Subcutaneous abdominal adipose tissue (tissue), 5 donors: ENCODE data around the gene PAPSS1.

Experiments used
- H3K27ac ChIP-seq: one replicate; pipeline ENCODE4 v1.7.0; 2013; ENCODE audit warnings: low read depth, mild to moderate bottlenecking, inconsistent platforms, low read length, moderate library complexity
- H3K27me3 ChIP-seq, 5 donors: one replicate each; pipeline ENCODE4 v1.7.0; 2013; ENCODE audit warnings: low read length in 5 of 5, inconsistent platforms in 1 of 5; ENCODE audit not compliant: control insufficient read depth in 5 of 5, insufficient read depth in 4 of 5
- H3K36me3 ChIP-seq, 5 donors: one replicate each; pipeline ENCODE4 v1.7.0; 2013; ENCODE audit warnings: low read length in 5 of 5; ENCODE audit not compliant: control insufficient read depth in 5 of 5, insufficient read depth in 5 of 5
- H3K4me1 ChIP-seq, 5 donors: one replicate each; pipeline ENCODE4 v1.7.0; 2013; ENCODE audit warnings: low read length in 5 of 5, mild to moderate bottlenecking in 3 of 5, moderate library complexity in 1 of 5; ENCODE audit not compliant: control insufficient read depth in 5 of 5, insufficient read depth in 5 of 5
- H3K4me3 ChIP-seq, 5 donors: one replicate each; pipeline ENCODE4 v1.7.0; 2013; ENCODE audit warnings: low read length in 5 of 5, low read depth in 1 of 5
- H3K9ac ChIP-seq, 5 donors: one replicate each; pipeline ENCODE4 v1.7.0; 2013; ENCODE audit warnings: low read length in 5 of 5, mild to moderate bottlenecking in 4 of 5, moderate library complexity in 3 of 5
- H3K9me3 ChIP-seq, 5 donors: one replicate each; pipeline ENCODE4 v1.7.0; 2013; ENCODE audit warnings: low read length in 5 of 5; ENCODE audit not compliant: control insufficient read depth in 5 of 5
- donor health status: healthy.
- donor health status: healthy.
- donor health status: healthy.
- donor health status: healthy.
- donor health status: healthy.

PAPSS1 gene

GRCh38 chr4:107589269-107589668, 130.8 kb downstream of the PAPSS1 start:
- Histone ChIP-seq H3K27ac (no peak overlapping the region), H3K9me3 (peaks cover 13 to 58% (median 39%) of the 10 kb centered on the region in 5 donors), H3K27me3 (no peaks in the 10 kb centered on the region), H3K4me1 (no peaks in the 10 kb centered on the region), H3K9ac (no peak overlapping the region), H3K4me3 (no peak overlapping the region), H3K36me3 (no peaks in the 10 kb centered on the region)

GRCh38 chr4:107586371-107586770, 133.7 kb downstream of the PAPSS1 start:
- Histone ChIP-seq H3K9me3 (peaks cover 11 to 57% (median 36%) of the 10 kb centered on the region in 5 donors), H3K9ac (no peak overlapping the region), H3K27ac (no peak overlapping the region), H3K27me3 (no peaks in the 10 kb centered on the region), H3K4me3 (no peak overlapping the region), H3K4me1 (no peaks in the 10 kb centered on the region), H3K36me3 (no peaks in the 10 kb centered on the region)

- Histone ChIP-seq H3K27me3 (no peaks in the 10 kb centered on the region), H3K9ac (no peak overlapping the region), H3K27ac (no peak overlapping the region), H3K4me1 (no peaks in the 10 kb centered on the region), H3K36me3 (no peaks in the 10 kb centered on the region), H3K4me3 (no peak overlapping the region), H3K9me3 (peaks cover 0 to 12% (median 0%) of the 10 kb centered on the region in 5 donors)
Measured at GRCh38 chr4:107579099-107579498, 140.9 kb downstream of the PAPSS1 start.

- H3K9me3 ChIP-seq, result peaks cover 0 to 12% (median 0%) of the 10 kb centered on the region in 5 donors
- H3K36me3 ChIP-seq, result no peaks in the 10 kb centered on the region
- no peak overlapping the region for H3K4me3 ChIP-seq
- no peaks in the 10 kb centered on the region for H3K27me3 ChIP-seq
- no peak overlapping the region for H3K9ac ChIP-seq
- no peak overlapping the region for H3K27ac ChIP-seq
- no peaks in the 10 kb centered on the region for H3K4me1 ChIP-seq
Measured at GRCh38 chr4:107578321-107578720, 141.7 kb downstream of the PAPSS1 start.

GRCh38 chr4:107577743-107578142, 142.3 kb downstream of the PAPSS1 start:
- Histone ChIP-seq H3K4me3 (no peak overlapping the region), H3K4me1 (no peaks in the 10 kb centered on the region), H3K9ac (no peak overlapping the region), H3K27ac (no peak overlapping the region), H3K27me3 (no peaks in the 10 kb centered on the region), H3K9me3 (peaks cover 0 to 12% (median 0%) of the 10 kb centered on the region in 5 donors), H3K36me3 (no peaks in the 10 kb centered on the region)

- H3K36me3 ChIP-seq, result no peaks in the 10 kb centered on the region
- H3K9me3 ChIP-seq, result no peaks in the 10 kb centered on the region
- no peaks in the 10 kb centered on the region for H3K4me1 ChIP-seq
- no peaks in the 10 kb centered on the region for H3K27me3 ChIP-seq
- H3K9ac ChIP-seq, result no peak overlapping the region
- no peak overlapping the region for H3K27ac ChIP-seq
- H3K4me3 ChIP-seq, result no peak overlapping the region
Measured at GRCh38 chr4:107575243-107575642, 144.8 kb downstream of the PAPSS1 start.

- peaks cover 0 to 11% (median 0%) of the 10 kb centered on the region in 5 donors for H3K9me3 ChIP-seq
- H3K36me3 ChIP-seq, result no peaks in the 10 kb centered on the region
- H3K4me1 ChIP-seq, result no peaks in the 10 kb centered on the region
- no peak overlapping the region for H3K4me3 ChIP-seq
- H3K27ac ChIP-seq, result no peak overlapping the region
- H3K27me3 ChIP-seq, result no peaks in the 10 kb centered on the region
- no peak overlapping the region for H3K9ac ChIP-seq
Measured at GRCh38 chr4:107572281-107572680, 147.8 kb downstream of the PAPSS1 start.

- Histone ChIP-seq H3K9me3 (peaks cover 0 to 11% (median 0%) of the 10 kb centered on the region in 5 donors), H3K27ac (no peak overlapping the region), H3K4me3 (no peak overlapping the region), H3K4me1 (no peaks in the 10 kb centered on the region), H3K9ac (no peak overlapping the region), H3K27me3 (no peaks in the 10 kb centered on the region), H3K36me3 (no peaks in the 10 kb centered on the region)
Measured at GRCh38 chr4:107570952-107571351, 149.1 kb downstream of the PAPSS1 start.

GRCh38 chr4:107564326-107564725, 155.7 kb downstream of the PAPSS1 start:
- H3K36me3 ChIP-seq, result peaks cover 0 to 3% (median 0%) of the 10 kb centered on the region in 5 donors
- no peak overlapping the region for H3K4me3 ChIP-seq
- no peak overlapping the region for H3K9ac ChIP-seq
- H3K4me1 ChIP-seq, result no peaks in the 10 kb centered on the region
- no peak overlapping the region for H3K27ac ChIP-seq
- H3K27me3 ChIP-seq, result no peaks in the 10 kb centered on the region
- peaks cover 3 to 21% (median 10%) of the 10 kb centered on the region in 5 donors for H3K9me3 ChIP-seq
